GM19328 (cell line): Measurements from ENCODE around the gene PEX5.
"Not testable (repeated sequence)": the region's sequence is repeated elsewhere in the genome, so short reads cannot be mapped to it uniquely, and the experiment has no call there.

Experiments used
- ATAC-seq: cut with Tn5 transposase; IDR thresholded peaks from one replicate; pipeline ENCODE4 v1.9.1; 2021; ENCODE audit warnings: mild to moderate bottlenecking, moderate library complexity; ENCODE audit not compliant: unreplicated experiment

The PEX5 gene

GRCh38 chr12:7210642-7211151, 21.2 kb downstream of the PEX5 start:
- no peak for ATAC-seq

- no peak for ATAC-seq
Observed at GRCh38 chr12:7212678-7213077, 23.2 kb downstream of the PEX5 start.

GRCh38 chr12:7213745-7214144, 24.3 kb downstream of the PEX5 start:
- not testable (repeated sequence) for ATAC-seq

DNA sequence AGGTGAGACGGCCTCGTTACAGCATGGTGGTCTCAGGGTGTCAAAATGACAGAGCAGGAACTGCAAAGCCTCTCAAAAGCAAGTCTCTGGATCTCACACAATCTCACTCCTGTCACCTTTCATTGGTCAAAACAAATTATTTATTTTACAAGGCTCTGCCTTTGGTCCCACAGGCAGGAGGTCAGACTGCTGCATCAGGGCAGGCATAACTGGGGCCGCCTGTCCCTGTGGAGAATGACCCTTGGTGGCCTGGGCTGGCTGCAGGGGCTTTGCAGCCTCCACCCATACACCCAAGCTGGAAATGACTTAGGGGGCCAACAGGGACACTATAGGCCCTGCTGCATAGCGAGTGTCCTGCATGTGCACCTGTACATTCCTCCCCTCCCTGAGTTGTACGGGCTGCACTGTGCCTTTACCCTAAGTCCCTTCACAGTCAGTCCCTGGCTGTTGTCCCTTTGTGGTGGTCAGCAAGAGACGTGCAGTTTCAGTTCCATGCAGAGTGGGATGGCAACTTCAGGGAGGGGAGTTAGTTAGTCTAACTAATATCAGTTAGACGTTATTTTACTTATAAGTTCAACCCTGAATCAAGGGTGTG, 28.1 kb downstream of the PEX5 start:
- no peak for ATAC-seq

- no peak for ATAC-seq
Observed at GRCh38 chr12:7219599-7220243, 30.2 kb downstream of the PEX5 start.

GRCh38 chr12:7221486-7221885, 32.0 kb downstream of the PEX5 start:
- ATAC-seq = no peak

DNA sequence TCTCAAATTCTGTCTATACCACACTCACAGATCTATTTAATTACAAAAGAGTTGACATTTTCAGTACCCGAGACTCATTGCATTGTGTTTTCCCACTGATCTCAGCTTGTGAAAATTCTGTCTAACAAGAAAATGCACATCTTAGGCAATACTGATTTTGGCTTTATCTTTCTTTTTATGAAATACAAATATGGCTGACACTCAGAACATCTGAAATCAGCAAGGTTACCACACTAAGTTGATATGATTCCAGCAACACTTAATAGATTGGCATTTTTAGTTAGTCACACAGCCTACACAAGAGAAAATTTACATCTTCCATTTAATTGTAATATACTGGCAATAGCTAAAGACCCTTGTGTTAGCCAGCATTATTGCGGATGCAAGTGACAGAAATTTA, 40.3 kb downstream of the PEX5 start:
- ATAC-seq = no peak

GRCh38 chr12:7241404-7242005, 52.0 kb downstream of the PEX5 start:
- no peak for ATAC-seq

DNA sequence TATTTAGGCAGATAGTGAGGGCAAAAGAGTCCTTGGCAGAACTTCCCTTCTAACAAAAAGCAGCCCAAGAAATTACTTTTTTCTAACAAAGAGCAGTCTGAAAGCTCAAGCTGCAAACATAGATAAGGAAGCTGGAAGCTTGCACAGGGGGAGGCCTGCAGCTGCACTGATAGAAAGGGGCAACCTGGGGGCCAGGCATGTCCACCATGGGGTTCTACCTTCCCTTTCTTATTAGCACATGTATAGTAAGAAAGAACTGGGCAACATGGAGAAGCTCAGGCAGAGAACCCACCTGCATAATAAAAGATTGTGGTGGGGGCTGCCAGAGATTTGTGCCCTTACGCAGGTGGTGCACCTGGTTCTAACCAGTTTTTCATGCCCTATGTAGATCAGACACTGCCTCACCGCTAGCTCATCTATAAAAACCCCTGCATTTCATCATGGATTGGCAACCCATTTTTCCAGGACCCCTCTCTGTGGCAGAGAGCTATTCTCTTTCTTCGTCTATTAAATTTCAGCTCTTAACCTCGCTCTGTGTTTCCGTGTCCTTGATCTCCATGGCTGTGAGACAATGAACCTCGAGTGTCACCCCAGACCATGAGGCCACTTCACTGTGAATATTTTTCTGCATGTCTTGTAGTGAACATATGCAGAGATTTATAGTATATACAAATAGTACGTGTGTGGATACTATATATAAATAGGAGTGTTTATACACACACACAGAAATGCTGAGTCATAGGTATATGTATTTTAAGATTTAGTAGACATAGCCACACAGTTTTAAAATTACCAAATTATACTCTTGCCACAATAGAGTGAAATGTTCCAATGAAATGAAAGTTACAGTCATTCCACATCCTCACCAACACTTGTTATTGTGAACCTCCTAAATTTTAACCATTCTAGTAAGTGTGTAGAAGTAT, 53.0 kb downstream of the PEX5 start:
- ATAC-seq = no peak

GRCh38 chr12:7251328-7251996, 62.0 kb downstream of the PEX5 start:
- not testable (repeated sequence) for ATAC-seq

GRCh38 chr12:7259060-7259459, 69.6 kb downstream of the PEX5 start:
- ATAC-seq = no peak
